H1 (cell line): ENCODE measurements around the gene SND1. TPM values are rescaled to one million over a fixed set of nuclear protein-coding genes. Genes with fewer than 3 reads are reported as not detected.

ENCODE experiments used
- SP1 ChIP-seq: IDR thresholded peaks from 2 replicates; pipeline ENCODE4 v1.6.1; 2011; ENCODE audit warnings: low read depth, low read length
- TBP ChIP-seq: IDR thresholded peaks from 2 replicates; pipeline ENCODE4 v1.6.1; 2011; ENCODE audit warnings: low read depth, low read length, improper control_type of control experiment
- YY1 ChIP-seq: IDR thresholded peaks from 2 replicates; pipeline ENCODE4 v1.6.1; 2011; ENCODE audit warnings: low read depth, mild to moderate bottlenecking, low read length
- polyA plus RNA-seq, 7 experiments: library from polyadenylated mRNA; depleted of rRNA in 3 of 7; stranded (reverse) in 5 of 7; unstranded in 2 of 7; fragments of >200 nt in 5 of 7; fragments of 200-250 nt in 2 of 7; gene quantifications; 1 replicate in 5 of 7; 2 replicates in 1 of 7; 4 replicates in 1 of 7; pipeline versions ENCODE4 v1.2.1 to v1.2.3, GENCODE V29; 2011 to 2013; ENCODE audit warnings: missing spikeins in 2 of 7, mixed read lengths in 2 of 7
- total RNA-seq: library from RNA; stranded (reverse); fragmentation: NEBNext Ultra II Directional; extraction: Animal tissue kit (Norgen Biotek cat#: 25700); gene quantifications from 2 replicates; pipeline ENCODE4 v1.2.1, GENCODE V29; 2021

The SND1 gene
- total and polyA plus RNA-seq, 2 of the 8 experiments (the other 6 are each of a cell fraction or from before 2014, with no cell fraction given), result 122 to 290 TPM

GRCh38 chr7:127792528-127793342 lies 140.7 kb downstream of the SND1 start (continued):
- no peak for TF ChIP-seq SP1
- peak; percentile 62; the same call in 1 of the 2 replicates for TF ChIP-seq TBP
- peak; percentile 70 for TF ChIP-seq YY1
